HEK293 (cell line): Measurements from ENCODE around the gene MAST2.

Experiments used
- CTCF ChIA-PET: fragments of 350-600 bp; formaldehyde crosslinking; extraction: SDS; loops from one replicate; lab custom pipeline; 2021; ENCODE audit warnings: antibody characterized with exemption; lab: Yijun Ruan, JAX
- POLR2A ChIA-PET: fragments of 300-600 bp; formaldehyde crosslinking; extraction: SDS; loops from one replicate; lab custom pipeline; 2020; ENCODE audit warnings: antibody characterized with exemption, inconsistent platforms; lab: Yijun Ruan, JAX
- H3K27ac ChIP-seq: fragments of 200-500 bp; sonication (Bioruptor generic); 2 replicates; pipeline ENCODE4 v1.5.1; 2014; ENCODE audit warnings: low read depth, low read length, control low read depth, inconsistent platforms; ENCODE audit errors: extremely low read depth
- H3K36me3 ChIP-seq, 2 experiments: fragments of 200-500 bp in 1 of 2; sonication (Bioruptor generic) in 1 of 2; 1 replicate in 1 of 2; 2 replicates in 1 of 2; pipeline ENCODE4 v1.5.1; 2014 to 2017; ENCODE audit warnings: inconsistent platforms in 2 of 2, low read length in 2 of 2; ENCODE audit not compliant: control insufficient read depth in 2 of 2, insufficient read depth in 1 of 2
- H3K4me1 ChIP-seq: fragments of 200-500 bp; sonication (Bioruptor generic); 2 replicates; pipeline ENCODE4 v1.5.1; 2014; ENCODE audit warnings: mild to moderate bottlenecking, low read length, inconsistent platforms; ENCODE audit not compliant: control insufficient read depth, insufficient read depth
- H3K4me3 ChIP-seq: 2 replicates; pipeline ENCODE4 v1.5.1; 2011; ENCODE audit warnings: low read depth, mild to moderate bottlenecking, control low read depth, low read length, moderate library complexity
- H3K9me3 ChIP-seq: fragments of 200-500 bp; sonication (Bioruptor generic); 2 replicates; pipeline ENCODE4 v1.5.1; 2014; ENCODE audit warnings: low read depth, low read length, inconsistent platforms; ENCODE audit not compliant: control insufficient read depth, insufficient read depth
- HIC1 ChIP-seq: fragments of 450-650 bp; formaldehyde crosslinking; IDR thresholded peaks from 2 replicates; pipeline ENCODE4 v1.5.1; 2016; ENCODE audit warnings: missing biosample characterization, missing genetic modification characterization
- HOXC10 ChIP-seq: sonication (generic); formaldehyde crosslinking; IDR thresholded peaks from 2 replicates; pipeline ENCODE4 v1.8.1; 2023; ENCODE audit warnings: mild to moderate bottlenecking, missing genetic modification reagents
- MEIS1 ChIP-seq: sonication (generic); formaldehyde crosslinking; IDR thresholded peaks from 2 replicates; pipeline ENCODE4 v1.8.1; 2022; ENCODE audit warnings: missing genetic modification reagents, mild to moderate bottlenecking, borderline replicate concordance
- SCRT2 ChIP-seq: fragments of 450-650 bp; formaldehyde crosslinking; IDR thresholded peaks from 2 replicates; pipeline ENCODE4 v1.5.1; 2016; ENCODE audit warnings: missing biosample characterization, missing genetic modification characterization
- TCF7L2 ChIP-seq: IDR thresholded peaks from 2 replicates; pipeline ENCODE4 v1.6.1; 2011; ENCODE audit warnings: low read depth, mild to moderate bottlenecking, inconsistent platforms, low read length, moderate library complexity, borderline replicate concordance
- TRIM28 ChIP-seq: IDR thresholded peaks from 2 replicates; pipeline ENCODE4 v1.6.1; 2011; ENCODE audit warnings: low read length, control low read depth, borderline replicate concordance
- TSHZ1 ChIP-seq: fragments of 450-650 bp; formaldehyde crosslinking; IDR thresholded peaks from 2 replicates; pipeline ENCODE4 v1.5.1; 2016; ENCODE audit warnings: missing biosample characterization, missing genetic modification characterization, borderline replicate concordance
- ZBTB10 ChIP-seq: fragments of 450-650 bp; formaldehyde crosslinking; IDR thresholded peaks from 2 replicates; pipeline ENCODE4 v1.5.1; 2016; ENCODE audit warnings: missing biosample characterization, missing genetic modification characterization
- ZBTB17 ChIP-seq: fragments of 450-650 bp; formaldehyde crosslinking; IDR thresholded peaks from 2 replicates; pipeline ENCODE4 v1.5.1; 2016; ENCODE audit warnings: missing biosample characterization, missing genetic modification characterization
- ZFP69B ChIP-seq: fragments of 450-650 bp; formaldehyde crosslinking; IDR thresholded peaks from 2 replicates; pipeline ENCODE4 v1.5.1; 2016; ENCODE audit warnings: missing biosample characterization, missing genetic modification characterization
- ZNF140 ChIP-seq: fragments of 450-650 bp; formaldehyde crosslinking; IDR thresholded peaks from 2 replicates; pipeline ENCODE4 v1.5.1; 2016; ENCODE audit warnings: missing biosample characterization, missing genetic modification characterization
- ZNF16 ChIP-seq: fragments of 450-650 bp; formaldehyde crosslinking; IDR thresholded peaks from 2 replicates; pipeline ENCODE4 v1.5.1; 2016; ENCODE audit warnings: low read depth, missing biosample characterization, missing genetic modification characterization
- ZNF184 ChIP-seq: fragments of 450-650 bp; IDR thresholded peaks from 2 replicates; pipeline ENCODE4 v1.5.1; 2018; ENCODE audit warnings: missing biosample characterization, mild to moderate bottlenecking, missing genetic modification characterization
- ZNF366 ChIP-seq: fragments of 450-650 bp; formaldehyde crosslinking; conservative IDR thresholded peaks from 2 replicates; pipeline ENCODE4 v1.5.1; 2016; ENCODE audit warnings: missing biosample characterization, missing genetic modification characterization
- ZNF394 ChIP-seq: fragments of 450-650 bp; formaldehyde crosslinking; IDR thresholded peaks from 2 replicates; pipeline ENCODE4 v1.5.1; 2016; ENCODE audit warnings: missing biosample characterization, missing genetic modification characterization, mild to moderate bottlenecking, moderate library complexity, borderline replicate concordance
- ZNF398 ChIP-seq: fragments of 450-650 bp; formaldehyde crosslinking; IDR thresholded peaks from 2 replicates; pipeline ENCODE4 v1.5.1; 2017; ENCODE audit warnings: missing biosample characterization, missing genetic modification characterization
- ZNF449 ChIP-seq: fragments of 450-650 bp; formaldehyde crosslinking; IDR thresholded peaks from 2 replicates; pipeline ENCODE4 v1.5.1; 2017; ENCODE audit warnings: missing biosample characterization, mild to moderate bottlenecking, missing genetic modification characterization, moderate library complexity
- ZNF654 ChIP-seq: fragments of 450-650 bp; formaldehyde crosslinking; IDR thresholded peaks from 2 replicates; pipeline ENCODE4 v1.5.1; 2016; ENCODE audit warnings: low read depth, missing biosample characterization, missing genetic modification characterization
- ZNF660 ChIP-seq: fragments of 450-650 bp; IDR thresholded peaks from 2 replicates; pipeline ENCODE4 v1.5.1; 2018; ENCODE audit warnings: missing biosample characterization, mild to moderate bottlenecking, missing genetic modification characterization
- ZNF701 ChIP-seq: fragments of 450-650 bp; formaldehyde crosslinking; IDR thresholded peaks from 2 replicates; pipeline ENCODE4 v1.5.1; 2016; ENCODE audit warnings: missing biosample characterization, missing genetic modification characterization
- ZSCAN23 ChIP-seq: fragments of 450-650 bp; formaldehyde crosslinking; IDR thresholded peaks from 2 replicates; pipeline ENCODE4 v1.5.1; 2016; ENCODE audit warnings: missing biosample characterization, missing genetic modification characterization
- ZXDB ChIP-seq: fragments of 450-650 bp; formaldehyde crosslinking; IDR thresholded peaks from 2 replicates; pipeline ENCODE4 v1.5.1; 2016; ENCODE audit warnings: missing biosample characterization, missing genetic modification characterization
- TF ChIP-seq, protein P1 (sequence below): fragments of 450-650 bp; formaldehyde crosslinking; IDR thresholded peaks from 2 replicates; pipeline ENCODE4 v1.5.1; 2016; ENCODE audit warnings: missing biosample characterization, missing genetic modification characterization, low read depth

The MAST2 gene

DNA sequence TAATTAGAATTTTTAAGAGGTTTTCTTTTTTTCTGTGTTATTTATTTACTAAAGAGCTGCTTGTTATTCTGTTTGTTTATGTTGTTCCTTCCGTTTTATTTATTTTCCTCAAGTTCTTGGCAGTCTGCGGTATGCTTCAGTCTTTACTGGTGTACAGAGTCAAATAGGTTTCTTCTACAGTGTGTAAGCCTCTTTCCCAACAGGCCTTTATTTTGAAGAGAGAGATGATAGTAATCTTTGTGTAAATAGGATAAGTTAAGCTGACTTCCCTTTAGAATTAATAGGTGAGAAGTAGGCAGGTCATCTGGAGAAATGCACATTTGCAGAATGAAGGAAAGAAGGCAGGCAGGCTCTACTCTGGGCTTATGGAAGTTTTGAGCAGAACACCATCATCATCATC, 23.8 kb downstream of the MAST2 start:
- Histone ChIP-seq H3K4me3 (no peak overlapping the region), H3K36me3 (peaks cover 10 to 59% of the 10 kb centered on the region in 2 experiments; a peak in 2 of 3 replicates), H3K4me1 (no peaks in the 10 kb centered on the region), H3K27ac (no peak overlapping the region), H3K9me3 (no peaks in the 10 kb centered on the region)
- ChIA-PET CTCF (no interaction called here), POLR2A (interaction anchor here (0.7 kb wide), 1 partner anchor 393 kb away, joined by 3 read pairs; no protein-coding TSS in a partner anchor)
- TF ChIP-seq MEIS1 (CRISPR knock-in tag) (no peak), ZSCAN23 (tag by site-specific recombination) (no peak), ZNF701 (tag by site-specific recombination) (no peak), ZBTB17 (tag by site-specific recombination) (no peak), HIC1 (no peak), ZNF398 (tag by site-specific recombination) (no peak), SCRT2 (no peak)

- Histone ChIP-seq H3K4me1 (no peaks in the 10 kb centered on the region), H3K27ac (no peak overlapping the region), H3K9me3 (no peaks in the 10 kb centered on the region), H3K36me3 (peaks cover 13 to 62% of the 10 kb centered on the region in 2 experiments; a peak in 2 of 3 replicates), H3K4me3 (no peak overlapping the region)
- ChIA-PET CTCF (no interaction called here), POLR2A (no interaction called here)
- TF ChIP-seq ZNF654 (tag by site-specific recombination) = no peak
- TF ChIP-seq ZNF660 (tag by site-specific recombination) = no peak
- TF ChIP-seq, protein P1, sequence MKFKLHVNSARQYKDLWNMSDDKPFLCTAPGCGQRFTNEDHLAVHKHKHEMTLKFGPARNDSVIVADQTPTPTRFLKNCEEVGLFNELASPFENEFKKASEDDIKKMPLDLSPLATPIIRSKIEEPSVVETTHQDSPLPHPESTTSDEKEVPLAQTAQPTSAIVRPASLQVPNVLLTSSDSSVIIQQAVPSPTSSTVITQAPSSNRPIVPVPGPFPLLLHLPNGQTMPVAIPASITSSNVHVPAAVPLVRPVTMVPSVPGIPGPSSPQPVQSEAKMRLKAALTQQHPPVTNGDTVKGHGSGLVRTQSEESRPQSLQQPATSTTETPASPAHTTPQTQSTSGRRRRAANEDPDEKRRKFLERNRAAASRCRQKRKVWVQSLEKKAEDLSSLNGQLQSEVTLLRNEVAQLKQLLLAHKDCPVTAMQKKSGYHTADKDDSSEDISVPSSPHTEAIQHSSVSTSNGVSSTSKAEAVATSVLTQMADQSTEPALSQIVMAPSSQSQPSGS = no peak
- TF ChIP-seq ZBTB10 (tag by site-specific recombination) = no peak
- no peak for TF ChIP-seq TCF7L2
- TF ChIP-seq ZNF449 (tag by site-specific recombination) = no peak
- no peak for TF ChIP-seq ZNF394
- TF ChIP-seq HOXC10 = no peak
- TF ChIP-seq ZNF16 = no peak
- TF ChIP-seq ZNF140 = no peak
- no peak for TF ChIP-seq ZNF184
- TF ChIP-seq ZNF366 (tag by site-specific recombination) = no peak
- no peak for TF ChIP-seq ZFP69B (tag by site-specific recombination)
- TF ChIP-seq TSHZ1 = no peak
- no peak for TF ChIP-seq ZXDB (tag by site-specific recombination)
- no peak for TF ChIP-seq TRIM28
These were observed 25.4 kb downstream of the MAST2 start for GRCh38 chr1:45828841-45829240.
